ENCODE data around the gene NCOR1.

NCOR1 gene

GRCh38 chr17:16027708-16028584, 187.4 kb downstream of the NCOR1 start:
- no peaks in the 10 kb centered on the region for H3K9me3 ChIP-seq
- no peaks in the 10 kb centered on the region for H3K4me1 ChIP-seq
- no peaks in the 10 kb centered on the region for H3K27me3 ChIP-seq
- peaks cover 40% of the 10 kb centered on the region for H3K36me3 ChIP-seq
- DNase-seq: no peak
- no peak overlapping the region for H3K4me3 ChIP-seq (ENCODE audit: low read depth, low read length)
- TF ChIP-seq CTCF (IDR thresholded peaks at IDR 0.05; ENCODE audit: low read depth, low read length): no peak

- no peak for DNase-seq
- Histone ChIP-seq H3K4me3 (ENCODE audit: low read depth, low read length) (no peak overlapping the region), H3K9me3 (no peaks in the 10 kb centered on the region), H3K27me3 (no peaks in the 10 kb centered on the region), H3K4me1 (no peaks in the 10 kb centered on the region), H3K36me3 (peaks cover 40% of the 10 kb centered on the region)
- TF ChIP-seq CTCF (IDR thresholded peaks at IDR 0.05; ENCODE audit: low read depth, low read length): no peak
These were observed 188.4 kb downstream of the NCOR1 start for GRCh38 chr17:16026895-16027294.

- Histone ChIP-seq H3K9me3 (no peaks in the 10 kb centered on the region), H3K27me3 (no peaks in the 10 kb centered on the region), H3K4me3 (ENCODE audit: low read depth, low read length) (no peak overlapping the region), H3K4me1 (no peaks in the 10 kb centered on the region), H3K36me3 (peaks cover 40% of the 10 kb centered on the region)
- no peak for DNase-seq
- TF ChIP-seq CTCF (IDR thresholded peaks at IDR 0.05; ENCODE audit: low read depth, low read length): no peak
These were observed 190.1 kb downstream of the NCOR1 start for GRCh38 chr17:16025202-16025601.

GRCh38 chr17:16023881-16024280, 191.5 kb downstream of the NCOR1 start:
- TF ChIP-seq CTCF (IDR thresholded peaks at IDR 0.05; ENCODE audit: low read depth, low read length): no peak
- Histone ChIP-seq H3K4me3 (ENCODE audit: low read depth, low read length) (no peak overlapping the region), H3K9me3 (no peaks in the 10 kb centered on the region)

GRCh38 chr17:16019347-16019746, 196.0 kb downstream of the NCOR1 start:
- no peak for TF ChIP-seq CTCF (IDR thresholded peaks at IDR 0.05; ENCODE audit: low read depth, low read length)

More at GRCh38 chr17:16023881-16024280, 191.5 kb downstream of the NCOR1 start:
- no peaks in the 10 kb centered on the region for H3K27me3 ChIP-seq
- peaks cover 32% of the 10 kb centered on the region for H3K36me3 ChIP-seq
- no peak for DNase-seq
- H3K4me1 ChIP-seq: no peaks in the 10 kb centered on the region

GRCh38 chr17:16013943-16014407, 201.4 kb downstream of the NCOR1 start:
- Histone ChIP-seq H3K4me3 (ENCODE audit: low read depth, low read length) (no peak overlapping the region), H3K4me1 (peaks cover 2% of the 10 kb centered on the region; the same call in 1 of the 2 replicates), H3K27me3 (no peaks in the 10 kb centered on the region), H3K9me3 (no peaks in the 10 kb centered on the region), H3K36me3 (peaks cover 9% of the 10 kb centered on the region; the same call in 1 of the 2 replicates)
- peak; percentile 62 for TF ChIP-seq CTCF (IDR thresholded peaks at IDR 0.05; ENCODE audit: low read depth, low read length)
- peak; percentile 16 for DNase-seq

More at GRCh38 chr17:16019347-16019746, 196.0 kb downstream of the NCOR1 start:
- Histone ChIP-seq H3K4me3 (ENCODE audit: low read depth, low read length) (no peak overlapping the region), H3K9me3 (no peaks in the 10 kb centered on the region), H3K36me3 (peaks cover 3% of the 10 kb centered on the region; the same call in 1 of the 2 replicates), H3K27me3 (no peaks in the 10 kb centered on the region), H3K4me1 (no peaks in the 10 kb centered on the region)
- DNase-seq: no peak
